ENCODE data around the gene CCDC83. TPM values are rescaled to one million over a fixed set of nuclear protein-coding genes. Genes with fewer than 3 reads are reported as not detected.

Gene CCDC83
- total RNA-seq, 1 donor from 2014 or later: not detected

- Mint-ChIP-seq H3K4me3 (ENCODE audit: unreplicated experiment) (no peak overlapping the region), H3K27me3 (ENCODE audit: unreplicated experiment) (no peaks in the 10 kb centered on the region), H3K27ac (ENCODE audit: unreplicated experiment) (no peak overlapping the region), H3K36me3 (ENCODE audit: low read depth, unreplicated experiment) (no peaks in the 10 kb centered on the region), H3K9me3 (ENCODE audit: unreplicated experiment) (no peaks in the 10 kb centered on the region), H3K4me1 (ENCODE audit: unreplicated experiment) (no peaks in the 10 kb centered on the region)
- no peak for TF ChIP-seq CTCF (IDR thresholded peaks at IDR 0.05; ENCODE audit: unreplicated experiment)
- no peak for DNase-seq (ENCODE audit: low spot score)
These were observed 11.1 kb downstream of the CCDC83 start for GRCh38 chr11:85866137-85866827.

- no peaks in the 10 kb centered on the region for H3K9me3 Mint-ChIP-seq (ENCODE audit: unreplicated experiment)
- no peaks in the 10 kb centered on the region for H3K36me3 Mint-ChIP-seq (ENCODE audit: low read depth, unreplicated experiment)
- no peaks in the 10 kb centered on the region for H3K27me3 Mint-ChIP-seq (ENCODE audit: unreplicated experiment)
- TF ChIP-seq CTCF (IDR thresholded peaks at IDR 0.05; ENCODE audit: unreplicated experiment): no peak
- no peak overlapping the region for H3K4me3 Mint-ChIP-seq (ENCODE audit: unreplicated experiment)
- DNase-seq (ENCODE audit: low spot score): no peak
- H3K4me1 Mint-ChIP-seq (ENCODE audit: unreplicated experiment): no peaks in the 10 kb centered on the region
- H3K27ac Mint-ChIP-seq (ENCODE audit: unreplicated experiment): no peak overlapping the region
These were observed 12.6 kb downstream of the CCDC83 start for GRCh38 chr11:85867751-85868150.

- no peak for TF ChIP-seq CTCF (IDR thresholded peaks at IDR 0.05; ENCODE audit: unreplicated experiment)
- Mint-ChIP-seq H3K9me3 (ENCODE audit: unreplicated experiment) (no peaks in the 10 kb centered on the region), H3K36me3 (ENCODE audit: low read depth, unreplicated experiment) (no peaks in the 10 kb centered on the region), H3K27me3 (ENCODE audit: unreplicated experiment) (no peaks in the 10 kb centered on the region), H3K4me3 (ENCODE audit: unreplicated experiment) (no peak overlapping the region), H3K27ac (ENCODE audit: unreplicated experiment) (no peak overlapping the region), H3K4me1 (ENCODE audit: unreplicated experiment) (no peaks in the 10 kb centered on the region)
- DNase-seq (ENCODE audit: low spot score): no peak
These were observed 14.6 kb downstream of the CCDC83 start for GRCh38 chr11:85869781-85870180.

GRCh38 chr11:85874265-85874664 lies 19.1 kb downstream of the CCDC83 start:
- no peak for DNase-seq (ENCODE audit: low spot score)
- Mint-ChIP-seq H3K36me3 (ENCODE audit: low read depth, unreplicated experiment) (no peaks in the 10 kb centered on the region), H3K4me1 (ENCODE audit: unreplicated experiment) (no peaks in the 10 kb centered on the region), H3K9me3 (ENCODE audit: unreplicated experiment) (no peaks in the 10 kb centered on the region), H3K27me3 (ENCODE audit: unreplicated experiment) (no peaks in the 10 kb centered on the region), H3K4me3 (ENCODE audit: unreplicated experiment) (no peak overlapping the region), H3K27ac (ENCODE audit: unreplicated experiment) (no peak overlapping the region)
- no peak for TF ChIP-seq CTCF (IDR thresholded peaks at IDR 0.05; ENCODE audit: unreplicated experiment)

GRCh38 chr11:85875505-85875904 lies 20.3 kb downstream of the CCDC83 start:
- Mint-ChIP-seq H3K9me3 (ENCODE audit: unreplicated experiment) (no peaks in the 10 kb centered on the region), H3K4me1 (ENCODE audit: unreplicated experiment) (no peaks in the 10 kb centered on the region), H3K36me3 (ENCODE audit: low read depth, unreplicated experiment) (no peaks in the 10 kb centered on the region), H3K27me3 (ENCODE audit: unreplicated experiment) (no peaks in the 10 kb centered on the region), H3K27ac (ENCODE audit: unreplicated experiment) (no peak overlapping the region), H3K4me3 (ENCODE audit: unreplicated experiment) (no peak overlapping the region)
- DNase-seq (ENCODE audit: low spot score): no peak
- TF ChIP-seq CTCF (IDR thresholded peaks at IDR 0.05; ENCODE audit: unreplicated experiment): no peak

Data from endothelial cell (in vitro differentiated cells).